Ishikawa (cell line): Measurements from ENCODE around the gene RAVER1.

Experiments used
- CEBPB ChIP-seq: IDR thresholded peaks from 2 replicates; pipeline ENCODE4 v1.6.1; 2012
- EP300 ChIP-seq: IDR thresholded peaks from 2 replicates; pipeline ENCODE4 v1.6.1; 2012; ENCODE audit warnings: borderline replicate concordance
- FOXM1 ChIP-seq: IDR thresholded peaks from 2 replicates; pipeline ENCODE4 v1.6.1; 2012; ENCODE audit warnings: low read depth, borderline replicate concordance
- RAD21 ChIP-seq: IDR thresholded peaks from 2 replicates; pipeline ENCODE4 v1.6.1; 2012; ENCODE audit warnings: low read depth
- TCF12 ChIP-seq: IDR thresholded peaks from 2 replicates; pipeline ENCODE4 v1.6.1; 2012; ENCODE audit warnings: low read depth
- TEAD4 ChIP-seq: IDR thresholded peaks from 2 replicates; pipeline ENCODE4 v1.6.1; 2012
- TF ChIP-seq, protein P1 (sequence below): IDR thresholded peaks from 2 replicates; pipeline ENCODE4 v1.6.1; 2012; ENCODE audit warnings: low read depth, mild to moderate bottlenecking
- TF ChIP-seq, protein P2 (sequence below): IDR thresholded peaks from 2 replicates; pipeline ENCODE4 v1.6.1; 2012

DNA sequence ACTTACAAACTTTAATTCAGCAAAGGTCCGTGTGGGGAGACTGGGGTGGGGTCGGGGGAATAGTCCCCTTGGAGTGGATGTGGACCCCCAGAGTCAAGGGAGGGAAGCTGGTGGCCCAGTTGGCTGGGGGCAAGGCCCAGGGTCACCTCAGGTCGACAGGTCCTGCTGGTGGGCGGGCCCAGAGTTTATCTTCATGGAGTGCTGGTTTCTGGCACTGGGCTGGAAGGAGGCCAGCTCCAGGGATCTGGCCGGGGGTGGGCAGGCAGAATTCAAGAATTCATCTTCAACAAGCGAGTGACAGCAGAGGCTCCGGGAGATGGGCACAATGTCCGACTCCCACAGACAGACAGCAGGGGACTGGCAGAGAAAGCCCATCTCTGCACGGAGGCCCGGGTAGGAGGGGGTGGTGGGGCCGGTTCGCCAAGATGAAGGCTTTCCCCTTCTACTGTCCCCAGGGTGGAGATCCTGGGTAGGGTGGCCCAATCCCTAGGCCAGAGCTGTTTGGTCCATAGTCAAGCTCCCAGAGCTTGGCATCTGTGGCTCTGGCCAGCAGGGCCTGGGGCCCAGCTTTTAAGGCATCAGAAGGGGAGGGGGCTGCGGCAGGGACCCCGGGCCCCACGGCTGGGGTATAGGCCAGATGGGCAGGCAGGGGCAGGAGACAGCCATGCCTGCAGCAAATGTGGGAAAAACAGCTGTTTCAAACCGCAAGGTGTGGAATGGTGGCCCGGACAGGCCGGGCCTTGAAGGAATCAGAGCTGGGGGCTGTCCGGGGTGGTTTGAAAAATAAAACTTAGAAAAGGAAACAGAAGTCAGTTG, 16.9 kb downstream of the RAVER1 start:
- TF ChIP-seq CEBPB (no peak), RAD21 (no peak), TCF12 (no peak), EP300 (no peak), TEAD4 (no peak), FOXM1 (no peak)
- TF ChIP-seq, protein P1, sequence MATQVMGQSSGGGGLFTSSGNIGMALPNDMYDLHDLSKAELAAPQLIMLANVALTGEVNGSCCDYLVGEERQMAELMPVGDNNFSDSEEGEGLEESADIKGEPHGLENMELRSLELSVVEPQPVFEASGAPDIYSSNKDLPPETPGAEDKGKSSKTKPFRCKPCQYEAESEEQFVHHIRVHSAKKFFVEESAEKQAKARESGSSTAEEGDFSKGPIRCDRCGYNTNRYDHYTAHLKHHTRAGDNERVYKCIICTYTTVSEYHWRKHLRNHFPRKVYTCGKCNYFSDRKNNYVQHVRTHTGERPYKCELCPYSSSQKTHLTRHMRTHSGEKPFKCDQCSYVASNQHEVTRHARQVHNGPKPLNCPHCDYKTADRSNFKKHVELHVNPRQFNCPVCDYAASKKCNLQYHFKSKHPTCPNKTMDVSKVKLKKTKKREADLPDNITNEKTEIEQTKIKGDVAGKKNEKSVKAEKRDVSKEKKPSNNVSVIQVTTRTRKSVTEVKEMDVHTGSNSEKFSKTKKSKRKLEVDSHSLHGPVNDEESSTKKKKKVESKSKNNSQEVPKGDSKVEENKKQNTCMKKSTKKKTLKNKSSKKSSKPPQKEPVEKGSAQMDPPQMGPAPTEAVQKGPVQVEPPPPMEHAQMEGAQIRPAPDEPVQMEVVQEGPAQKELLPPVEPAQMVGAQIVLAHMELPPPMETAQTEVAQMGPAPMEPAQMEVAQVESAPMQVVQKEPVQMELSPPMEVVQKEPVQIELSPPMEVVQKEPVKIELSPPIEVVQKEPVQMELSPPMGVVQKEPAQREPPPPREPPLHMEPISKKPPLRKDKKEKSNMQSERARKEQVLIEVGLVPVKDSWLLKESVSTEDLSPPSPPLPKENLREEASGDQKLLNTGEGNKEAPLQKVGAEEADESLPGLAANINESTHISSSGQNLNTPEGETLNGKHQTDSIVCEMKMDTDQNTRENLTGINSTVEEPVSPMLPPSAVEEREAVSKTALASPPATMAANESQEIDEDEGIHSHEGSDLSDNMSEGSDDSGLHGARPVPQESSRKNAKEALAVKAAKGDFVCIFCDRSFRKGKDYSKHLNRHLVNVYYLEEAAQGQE = no peak
- TF ChIP-seq, protein P2, sequence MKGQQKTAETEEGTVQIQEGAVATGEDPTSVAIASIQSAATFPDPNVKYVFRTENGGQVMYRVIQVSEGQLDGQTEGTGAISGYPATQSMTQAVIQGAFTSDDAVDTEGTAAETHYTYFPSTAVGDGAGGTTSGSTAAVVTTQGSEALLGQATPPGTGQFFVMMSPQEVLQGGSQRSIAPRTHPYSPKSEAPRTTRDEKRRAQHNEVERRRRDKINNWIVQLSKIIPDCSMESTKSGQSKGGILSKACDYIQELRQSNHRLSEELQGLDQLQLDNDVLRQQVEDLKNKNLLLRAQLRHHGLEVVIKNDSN = no peak
